Endothelial cell (in vitro differentiated cells): ENCODE data around the gene ANKS1B. TPM values are rescaled to one million over a fixed set of nuclear protein-coding genes. Genes with fewer than 3 reads are reported as not detected.

Source experiments
- DNase-seq: peaks from one replicate; pipeline ENCODE4 v3.0.0; 2021; ENCODE audit warnings: low spot score
- H3K27ac Mint-ChIP-seq: one replicate; pipeline ENCODE4 v1.8.0; 2021; ENCODE audit warnings: mixed read lengths, inconsistent platforms; ENCODE audit not compliant: unreplicated experiment
- H3K27me3 Mint-ChIP-seq: one replicate; pipeline ENCODE4 v1.8.0; 2021; ENCODE audit warnings: mild to moderate bottlenecking, moderate library complexity, mixed read lengths, inconsistent platforms; ENCODE audit not compliant: unreplicated experiment
- H3K36me3 Mint-ChIP-seq: one replicate; pipeline ENCODE4 v1.8.0; 2021; ENCODE audit warnings: mild to moderate bottlenecking, low read depth, mixed read lengths, inconsistent platforms; ENCODE audit not compliant: unreplicated experiment
- H3K4me1 Mint-ChIP-seq: one replicate; pipeline ENCODE4 v1.8.0; 2021; ENCODE audit warnings: mild to moderate bottlenecking, mixed read lengths, inconsistent platforms; ENCODE audit not compliant: unreplicated experiment
- H3K4me3 Mint-ChIP-seq: one replicate; pipeline ENCODE4 v1.8.0; 2021; ENCODE audit warnings: mild to moderate bottlenecking, mixed read lengths, inconsistent platforms; ENCODE audit not compliant: unreplicated experiment
- H3K9me3 Mint-ChIP-seq: one replicate; pipeline ENCODE4 v1.8.0; 2021; ENCODE audit warnings: mixed read lengths, inconsistent platforms; ENCODE audit not compliant: unreplicated experiment
- total RNA-seq: library from RNA; stranded (reverse); fragmentation: NEBNext Ultra II Directional; extraction: Animal tissue kit (Norgen Biotek cat#: 25700); gene quantifications from one replicate; pipeline ENCODE4 v1.2.1, GENCODE V29; 2021; ENCODE audit not compliant: unreplicated experiment
- TF ChIP-seq, protein P1 (sequence below): fragments of 200-600 bp; sonication (generic); IDR thresholded peaks from one replicate; pipeline ENCODE4 v1.5.0; 2021; ENCODE audit warnings: antibody characterized with exemption; ENCODE audit not compliant: unreplicated experiment

ANKS1B gene
- total RNA-seq, 1 donor from 2014 or later = 2.6 TPM

DNA sequence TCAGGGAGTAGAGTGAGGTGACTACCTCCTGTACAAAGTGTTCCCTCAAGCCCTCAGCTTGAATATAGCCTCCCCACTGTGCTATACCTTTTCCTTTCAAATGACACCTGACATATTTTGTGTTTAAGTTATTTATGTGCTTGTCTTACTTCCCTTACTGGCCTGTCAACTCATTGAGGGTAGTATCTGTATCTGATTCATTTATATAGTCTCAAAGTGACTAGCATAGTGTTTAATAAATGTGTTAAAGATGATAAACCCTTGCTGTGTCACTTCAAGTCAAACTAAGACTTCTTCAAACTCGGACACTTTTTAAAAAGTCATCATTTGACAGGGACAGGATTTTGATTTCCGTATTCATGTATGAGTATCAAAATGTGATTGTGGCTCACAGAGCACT lies 1287.5 kb downstream of the ANKS1B start:
- Mint-ChIP-seq H3K36me3 (peaks cover 18% of the 10 kb centered on the region), H3K27ac (no peak overlapping the region), H3K4me3 (peak overlapping the region; percentile 1), H3K27me3 (peaks cover 2% of the 10 kb centered on the region), H3K4me1 (peaks cover 17% of the 10 kb centered on the region), H3K9me3 (no peaks in the 10 kb centered on the region)
- no peak for DNase-seq
- TF ChIP-seq, protein P1, sequence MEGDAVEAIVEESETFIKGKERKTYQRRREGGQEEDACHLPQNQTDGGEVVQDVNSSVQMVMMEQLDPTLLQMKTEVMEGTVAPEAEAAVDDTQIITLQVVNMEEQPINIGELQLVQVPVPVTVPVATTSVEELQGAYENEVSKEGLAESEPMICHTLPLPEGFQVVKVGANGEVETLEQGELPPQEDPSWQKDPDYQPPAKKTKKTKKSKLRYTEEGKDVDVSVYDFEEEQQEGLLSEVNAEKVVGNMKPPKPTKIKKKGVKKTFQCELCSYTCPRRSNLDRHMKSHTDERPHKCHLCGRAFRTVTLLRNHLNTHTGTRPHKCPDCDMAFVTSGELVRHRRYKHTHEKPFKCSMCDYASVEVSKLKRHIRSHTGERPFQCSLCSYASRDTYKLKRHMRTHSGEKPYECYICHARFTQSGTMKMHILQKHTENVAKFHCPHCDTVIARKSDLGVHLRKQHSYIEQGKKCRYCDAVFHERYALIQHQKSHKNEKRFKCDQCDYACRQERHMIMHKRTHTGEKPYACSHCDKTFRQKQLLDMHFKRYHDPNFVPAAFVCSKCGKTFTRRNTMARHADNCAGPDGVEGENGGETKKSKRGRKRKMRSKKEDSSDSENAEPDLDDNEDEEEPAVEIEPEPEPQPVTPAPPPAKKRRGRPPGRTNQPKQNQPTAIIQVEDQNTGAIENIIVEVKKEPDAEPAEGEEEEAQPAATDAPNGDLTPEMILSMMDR = no peak

DNA sequence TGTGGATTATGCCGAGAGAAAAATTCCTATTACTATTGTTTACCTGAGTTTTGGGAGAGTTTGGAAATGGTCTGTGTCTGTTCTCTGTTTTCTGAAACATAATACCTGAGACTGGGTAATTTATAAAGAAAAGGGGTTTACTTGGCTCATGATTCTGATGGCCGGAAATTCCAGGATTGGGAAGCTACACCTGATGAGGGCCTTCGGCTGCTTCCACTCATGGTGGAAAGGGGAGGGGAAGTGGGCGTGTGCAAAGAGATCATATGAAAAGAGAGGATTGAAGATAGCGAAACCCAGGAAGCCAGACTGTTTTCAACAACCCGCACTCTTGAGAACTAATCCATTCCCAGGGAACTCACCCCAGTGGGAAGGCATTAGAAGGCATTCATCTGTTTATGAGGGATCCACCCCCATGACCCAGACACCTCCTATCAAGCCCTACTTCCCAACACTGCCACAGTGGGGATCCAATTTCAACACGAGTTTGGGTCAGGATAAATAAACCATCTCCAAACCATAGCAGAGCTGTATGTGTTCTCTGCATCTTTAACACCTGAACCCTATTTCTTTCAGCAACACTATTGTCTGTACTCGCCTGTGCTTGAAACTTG lies 1288.6 kb downstream of the ANKS1B start:
- TF ChIP-seq, protein P1 = no peak
- Mint-ChIP-seq H3K36me3 (peaks cover 24% of the 10 kb centered on the region), H3K4me3 (no peak overlapping the region), H3K27ac (no peak overlapping the region), H3K4me1 (peaks cover 17% of the 10 kb centered on the region), H3K9me3 (no peaks in the 10 kb centered on the region), H3K27me3 (peaks cover 2% of the 10 kb centered on the region)
- DNase-seq = no peak

DNA sequence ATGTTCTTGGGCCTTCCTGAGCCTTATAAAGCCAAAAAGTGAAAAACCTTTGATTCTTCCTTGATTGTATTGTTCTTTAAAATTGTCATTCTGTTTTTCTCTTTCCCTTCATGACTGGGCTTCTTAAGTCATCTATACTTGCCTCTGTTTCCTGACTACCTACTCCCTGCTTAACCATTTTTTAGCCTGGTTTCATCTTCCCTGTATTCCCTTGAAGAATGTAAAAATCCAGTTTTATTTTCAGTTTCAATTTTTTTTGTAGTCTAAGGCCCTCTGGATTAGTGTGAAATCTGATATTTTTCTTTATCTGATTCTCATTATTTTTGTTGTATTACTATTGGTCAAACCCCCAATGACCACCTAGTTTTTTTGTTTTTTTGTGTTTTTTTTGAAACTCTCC lies 1293.4 kb downstream of the ANKS1B start:
- peaks cover 17% of the 10 kb centered on the region for H3K4me1 Mint-ChIP-seq
- TF ChIP-seq, protein P1 = no peak
- H3K27ac Mint-ChIP-seq = no peak overlapping the region
- peaks cover 3% of the 10 kb centered on the region for H3K27me3 Mint-ChIP-seq
- no peak overlapping the region for H3K4me3 Mint-ChIP-seq
- DNase-seq = no peak
- peaks cover 21% of the 10 kb centered on the region for H3K36me3 Mint-ChIP-seq
- no peaks in the 10 kb centered on the region for H3K9me3 Mint-ChIP-seq

DNA sequence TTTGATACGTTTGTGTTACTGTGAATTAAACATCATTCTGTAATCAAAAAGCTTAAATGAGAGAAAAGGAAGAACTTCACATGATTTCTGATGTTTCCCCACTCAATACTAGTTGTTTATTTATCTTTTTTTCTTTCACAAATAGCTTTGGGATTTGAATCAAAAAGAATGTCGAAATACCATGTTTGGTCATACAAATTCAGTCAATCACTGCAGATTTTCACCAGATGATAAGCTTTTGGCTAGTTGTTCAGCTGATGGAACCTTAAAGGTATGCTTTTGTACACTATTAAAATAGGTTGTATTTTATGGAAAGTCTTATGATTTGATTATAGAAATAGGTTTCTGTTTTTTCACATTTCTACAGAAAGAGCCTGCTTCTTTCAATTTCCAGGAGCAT lies 1298.1 kb downstream of the ANKS1B start:
- peaks cover 31% of the 10 kb centered on the region for H3K36me3 Mint-ChIP-seq

More for the DNA sequence above, 1298.1 kb downstream of the ANKS1B start:
- TF ChIP-seq, protein P1 = no peak
- Mint-ChIP-seq H3K4me3 (no peak overlapping the region), H3K27ac (no peak overlapping the region), H3K27me3 (peaks cover 2% of the 10 kb centered on the region), H3K9me3 (no peaks in the 10 kb centered on the region), H3K4me1 (no peaks in the 10 kb centered on the region)
- DNase-seq = no peak

Other genes starting within 250 kb of the ANKS1B start
- 14.3 TPM for gene BLTP3B, start 157.9 kb upstream of the ANKS1B start, total RNA-seq
- 20.4 TPM for gene ACTR6, start 215.9 kb upstream of the ANKS1B start, total RNA-seq